GM12891 (cell line): Measurements from ENCODE around the gene TFR2.

ENCODE experiments used
- PAX5 ChIP-seq: IDR thresholded peaks from 2 replicates; pipeline ENCODE4 v1.6.1; 2011; ENCODE audit warnings: low read length, moderate library complexity, mild to moderate bottlenecking; ENCODE audit not compliant: insufficient read depth, severe bottlenecking
- POLR2A ChIP-seq: IDR thresholded peaks from 2 replicates; pipeline ENCODE4 v1.6.1; 2011; ENCODE audit warnings: low read depth, low read length, control low read depth
- POLR2AphosphoS5 ChIP-seq: IDR thresholded peaks from 2 replicates; pipeline ENCODE4 v1.6.1; 2011; ENCODE audit warnings: low read depth, low read length, control low read depth
- SPI1 ChIP-seq: IDR thresholded peaks from 2 replicates; pipeline ENCODE4 v1.6.1; 2011; ENCODE audit warnings: low read depth, low read length, control low read depth
- TAF1 ChIP-seq: IDR thresholded peaks from 2 replicates; pipeline ENCODE4 v1.6.1; 2011; ENCODE audit warnings: low read depth, low read length, control low read depth

- TF ChIP-seq POLR2A: no peak
- TF ChIP-seq TAF1: no peak
- no peak for TF ChIP-seq POLR2AphosphoS5
- peak; percentile 42 for TF ChIP-seq SPI1
- TF ChIP-seq PAX5: no peak
Observed at GRCh38 chr7:100604028-100604975, 37.0 kb downstream of the TFR2 start.
